ENCODE data around the gene IL1RAPL1. TPM values are rescaled to one million over a fixed set of nuclear protein-coding genes. Genes with fewer than 3 reads are reported as not detected.

Gene IL1RAPL1
- total and polyA plus RNA-seq, 9 of the 15 experiments (the other 6 are each of a cell fraction or from before 2014, with no cell fraction given), result 0.04 to 0.07 (median 0.04) TPM; not detected in 6

- H3K4me3 ChIP-seq, result no peak overlapping the region
- 0% methylated on average over 4 of the region's 4 CpGs for WGBS (ENCODE audit: insufficient coverage, low coverage, missing lambda C conversion rate)
- ATAC-seq (no peak), DNase-seq (ENCODE audit: extremely low read depth in 1 of 4, low spot score in 3 of 4) (no peak), FAIRE-seq (no peak)
- intact Hi-C loops (cut with micrococcal nuclease), result no loop called here
- H3K36me3 ChIP-seq (ENCODE audit: control insufficient read depth, insufficient read depth, low read length), result no peaks in the 10 kb centered on the region
- in situ Hi-C loops (cut with MboI), result no loop called here
- BruUV-seq (replicated peaks), result no TSS peak
- H3K4me2 ChIP-seq (ENCODE audit: insufficient read depth, low read length), result no peak overlapping the region
- ChIA-PET POLR2A (no interaction called here), CTCF (ENCODE audit: low intra/inter-chr PET ratio) (no interaction called here)
- H2AFZ ChIP-seq (ENCODE audit: low read depth, low read length), result no peak overlapping the region
- H3K27ac ChIP-seq (ENCODE audit: extremely low read depth, low read depth, low read length), result no peak overlapping the region
- TF ChIP-seq CREBBP (IDR thresholded peaks at IDR 0.05; ENCODE audit: low read depth, low read length) (no peak), ZNF699 (CRISPR knock-in tag; IDR thresholded peaks at IDR 0.05; ENCODE audit: insufficient replicate concordance) (no peak), RBFOX2 (IDR thresholded peaks at IDR 0.05; ENCODE audit: low read depth, low read length) (no peak), NONO (IDR thresholded peaks at IDR 0.05; ENCODE audit: low read depth in 2 of 2, low read length in 1 of 2) (no peak), PPARD (CRISPR knock-in tag; IDR thresholded peaks at IDR 0.05) (no peak), ZBTB49 (CRISPR knock-in tag; IDR thresholded peaks at IDR 0.05; ENCODE audit: borderline replicate concordance) (no peak), CUX1 (CRISPR knock-in tag; IDR thresholded peaks at IDR 0.05) (no peak), ZNF644 (tag; IDR thresholded peaks at IDR 0.05; ENCODE audit: low read depth) (no peak), KAT7 (CRISPR knock-in tag; IDR thresholded peaks at IDR 0.05; ENCODE audit: borderline replicate concordance) (no peak), ARID2 (IDR thresholded peaks at IDR 0.05) (no peak)
- no peaks in the 10 kb centered on the region for H3K9me3 ChIP-seq (replicated peaks; ENCODE audit: control insufficient read depth, insufficient read depth, low read depth, low read length)
- no peaks in the 10 kb centered on the region for H3K27me3 ChIP-seq (ENCODE audit: control insufficient read depth in 2 of 2, insufficient read depth in 2 of 2, low read length in 2 of 2)
- H3K79me2 ChIP-seq (ENCODE audit: control insufficient read depth, insufficient read depth, low read length), result no peaks in the 10 kb centered on the region
- H3K4me1 ChIP-seq (replicated peaks in 1 of 2; ENCODE audit: control insufficient read depth in 2 of 2, insufficient read depth in 2 of 2, low read length in 2 of 2), result no peaks in the 10 kb centered on the region
- no peaks in the 10 kb centered on the region for H3K9me1 ChIP-seq (ENCODE audit: control insufficient read depth, insufficient read depth, low read length)
- no peak overlapping the region for H3K9ac ChIP-seq (ENCODE audit: insufficient read depth in 1 of 2, low read depth in 2 of 2, low read length in 2 of 2)
- no peaks in the 10 kb centered on the region for H4K20me1 ChIP-seq (replicated peaks; ENCODE audit: control insufficient read depth, insufficient read depth, low read length)
Observed at GRCh38 chrX:29580560-29580959, 993.3 kb downstream of the IL1RAPL1 start.

All from K562 (cell line).